Hematopoietic multipotent progenitor cell treated with erythropoietin and hydrocortisone succinate and interleukin-3 and kit ligand, for 15 days (in vitro differentiated cells): ENCODE measurements around the gene GAS6.

Experiments
- DNase-seq: peaks from one replicate; pipeline ENCODE4 v3.0.0-alpha.2; 2015; ENCODE audit warnings: low spot score

Gene GAS6

GRCh38 chr13:113851826-113852535, 11.9 kb downstream of the GAS6 start:
- DNase-seq, result no peak

GRCh38 chr13:113851480-113851803, 12.4 kb downstream of the GAS6 start:
- DNase-seq, result no peak

- DNase-seq, result no peak
Observed at GRCh38 chr13:113850722-113851479, 13.0 kb downstream of the GAS6 start.

- DNase-seq, result no peak
Observed at GRCh38 chr13:113849981-113850721, 13.7 kb downstream of the GAS6 start.

GRCh38 chr13:113849546-113849945, 14.3 kb downstream of the GAS6 start:
- no peak for DNase-seq

- no peak for DNase-seq
Observed at GRCh38 chr13:113848431-113849260, 15.2 kb downstream of the GAS6 start.

- no peak for DNase-seq
Observed at GRCh38 chr13:113848020-113848419, 15.9 kb downstream of the GAS6 start.

- no peak for DNase-seq
Observed at GRCh38 chr13:113846636-113847318, 17.1 kb downstream of the GAS6 start.

GRCh38 chr13:113845723-113846635, 17.9 kb downstream of the GAS6 start:
- DNase-seq, result no peak

GRCh38 chr13:113845055-113845454, 18.8 kb downstream of the GAS6 start:
- DNase-seq, result no peak

GRCh38 chr13:113843864-113844556, 19.9 kb downstream of the GAS6 start:
- no peak for DNase-seq

GRCh38 chr13:113843063-113843654, 20.7 kb downstream of the GAS6 start:
- no peak for DNase-seq

GRCh38 chr13:113842336-113843062, 21.4 kb downstream of the GAS6 start:
- no peak for DNase-seq

GRCh38 chr13:113841353-113841650, 22.6 kb downstream of the GAS6 start:
- no peak for DNase-seq

GRCh38 chr13:113840541-113841352, 23.1 kb downstream of the GAS6 start:
- no peak for DNase-seq

- no peak for DNase-seq
Observed at GRCh38 chr13:113839536-113840204, 24.2 kb downstream of the GAS6 start.

GRCh38 chr13:113838711-113839201, 25.1 kb downstream of the GAS6 start:
- no peak for DNase-seq
